ENCODE measurements around the gene TGFBR2.

TGFBR2 gene

DNA sequence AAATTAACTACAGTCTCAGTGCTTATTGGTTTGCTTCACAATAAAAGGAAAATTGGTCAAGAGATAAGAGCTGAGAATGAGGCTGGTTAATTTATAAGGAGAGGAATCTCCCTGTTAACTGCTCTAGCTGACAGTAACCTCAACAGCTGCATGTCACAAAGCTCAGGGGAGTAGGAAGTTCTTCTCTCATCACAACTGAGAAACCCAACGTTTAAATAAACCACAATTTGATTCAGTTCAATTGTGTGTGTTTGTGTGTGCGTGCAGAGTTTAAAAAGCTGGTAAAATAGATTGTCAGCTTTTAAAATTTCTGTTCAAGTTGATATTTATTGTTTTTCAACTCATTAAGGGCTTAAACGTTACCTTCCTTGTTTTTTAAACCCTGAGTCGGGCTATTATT lies 3.5 kb upstream of the TGFBR2 start:
- DNase-seq (ENCODE audit: low read depth in 2 of 2): no peak

GRCh38 chr3:30604093-30604492 lies 2.3 kb upstream of the TGFBR2 start:
- no peak for DNase-seq (ENCODE audit: low read depth in 2 of 2)

DNA sequence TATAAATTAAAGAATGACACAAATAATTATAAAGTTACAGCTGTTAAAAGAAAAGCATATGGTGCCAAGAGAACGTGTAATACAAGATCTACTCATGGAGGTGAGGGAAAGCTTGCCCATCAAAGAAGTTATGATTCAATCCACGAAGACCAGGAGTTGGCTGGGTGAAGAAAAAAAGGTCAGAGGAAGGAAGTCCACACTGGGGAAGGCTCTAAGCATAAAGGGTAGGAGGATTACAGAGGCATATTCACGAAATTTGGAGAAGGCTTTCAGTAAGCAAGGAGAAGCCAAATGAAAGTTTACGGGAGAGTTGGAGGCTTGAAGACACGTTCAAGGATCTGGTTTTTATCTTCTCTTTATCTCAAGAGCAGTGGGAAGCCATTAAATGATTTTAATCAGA lies 1.8 kb upstream of the TGFBR2 start:
- DNase-seq (ENCODE audit: low read depth in 2 of 2): no peak

DNA sequence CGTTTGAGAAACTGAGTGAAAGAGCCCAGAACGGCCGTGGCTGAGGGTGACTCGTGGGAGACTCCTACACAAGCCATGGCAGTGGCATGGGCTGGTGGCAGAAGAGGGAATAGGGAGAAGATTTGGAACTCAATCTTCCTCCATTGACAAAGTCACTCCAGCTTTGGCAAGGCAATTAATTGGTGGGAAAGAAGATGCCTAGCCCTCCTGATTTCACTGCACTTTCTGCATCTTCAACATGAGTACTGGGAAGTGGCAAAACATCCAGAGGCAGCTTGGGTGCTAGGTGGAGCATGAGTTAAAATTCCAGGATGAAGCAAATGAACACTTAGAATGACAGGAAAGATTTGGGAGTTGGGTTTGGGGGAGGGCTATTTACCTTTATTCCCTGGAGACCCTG lies 1.4 kb upstream of the TGFBR2 start:
- no peak for DNase-seq (ENCODE audit: low read depth in 2 of 2)

DNA sequence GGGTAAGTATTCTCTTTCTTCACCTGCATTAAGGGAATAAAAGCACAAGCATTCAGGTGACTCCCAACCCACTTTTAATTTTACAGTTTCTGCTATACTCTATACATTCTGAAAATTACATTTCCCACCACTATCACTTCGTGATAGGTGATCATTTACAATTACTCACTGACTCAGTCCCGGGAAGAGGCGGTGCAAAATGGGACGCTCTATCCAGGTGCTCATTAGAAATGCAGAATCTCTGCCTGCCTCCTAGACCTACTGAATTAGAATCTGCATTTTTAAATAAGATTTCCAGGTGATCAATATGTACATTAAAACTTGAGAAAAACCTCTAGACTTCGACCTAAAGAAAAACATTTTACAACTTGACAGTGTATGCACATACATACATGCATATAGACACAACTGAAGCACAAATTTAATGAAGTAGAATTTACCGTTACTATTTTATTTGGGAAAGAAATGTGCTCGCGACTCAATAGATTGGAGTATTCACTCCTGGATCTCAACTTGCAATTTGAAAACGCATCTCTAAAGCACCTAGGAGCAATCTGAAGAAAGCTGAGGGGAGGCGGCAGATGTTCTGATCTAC lies 598 bp upstream of the TGFBR2 start:
- DNase-seq (ENCODE audit: low read depth in 2 of 2): no peak

DNA sequence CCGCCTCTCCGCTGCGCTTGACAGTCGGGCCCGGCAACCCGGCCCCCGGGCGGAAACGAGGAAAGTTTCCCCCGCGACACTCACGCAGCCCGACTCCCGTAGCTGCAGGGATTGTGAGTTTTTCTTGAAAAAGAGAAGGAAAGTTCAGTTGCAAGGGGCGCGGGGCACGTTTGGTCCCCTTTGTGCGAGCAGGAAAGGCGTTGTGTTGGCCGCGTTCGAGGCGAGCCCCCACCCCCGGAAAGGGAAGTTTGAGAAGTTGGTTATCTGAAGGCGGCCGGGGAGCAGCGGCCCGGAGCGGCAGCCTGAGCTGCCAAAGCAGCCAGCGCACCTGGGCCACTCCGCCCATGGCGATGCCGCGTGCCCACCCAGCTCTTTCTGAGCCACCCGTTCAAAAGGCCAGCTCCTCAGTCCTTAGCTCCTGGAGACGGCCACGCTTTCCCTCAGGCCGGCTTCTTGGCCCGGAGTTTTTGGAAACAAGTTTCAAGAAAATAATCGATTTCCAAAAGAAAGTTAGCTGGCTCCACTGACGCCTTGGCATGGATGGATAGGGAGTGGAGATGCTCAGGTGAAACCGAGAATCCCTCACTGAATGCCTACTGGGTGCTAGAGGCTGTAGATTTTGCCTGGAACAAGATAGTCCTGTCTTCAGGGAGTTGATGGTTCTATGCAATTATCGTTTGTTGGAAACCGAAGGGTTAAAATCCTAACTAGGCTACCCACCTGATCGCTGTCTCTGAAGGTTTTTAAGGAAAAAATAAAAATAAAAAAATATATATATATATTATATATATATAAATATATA lies 832 bp downstream of the TGFBR2 start:
- DNase-seq (ENCODE audit: low read depth in 2 of 2): peak in 1 of 2 donors; percentile 49

GRCh38 chr3:30608598-30608947 lies 2.2 kb downstream of the TGFBR2 start:
- no peak for DNase-seq (ENCODE audit: low read depth in 2 of 2)

DNA sequence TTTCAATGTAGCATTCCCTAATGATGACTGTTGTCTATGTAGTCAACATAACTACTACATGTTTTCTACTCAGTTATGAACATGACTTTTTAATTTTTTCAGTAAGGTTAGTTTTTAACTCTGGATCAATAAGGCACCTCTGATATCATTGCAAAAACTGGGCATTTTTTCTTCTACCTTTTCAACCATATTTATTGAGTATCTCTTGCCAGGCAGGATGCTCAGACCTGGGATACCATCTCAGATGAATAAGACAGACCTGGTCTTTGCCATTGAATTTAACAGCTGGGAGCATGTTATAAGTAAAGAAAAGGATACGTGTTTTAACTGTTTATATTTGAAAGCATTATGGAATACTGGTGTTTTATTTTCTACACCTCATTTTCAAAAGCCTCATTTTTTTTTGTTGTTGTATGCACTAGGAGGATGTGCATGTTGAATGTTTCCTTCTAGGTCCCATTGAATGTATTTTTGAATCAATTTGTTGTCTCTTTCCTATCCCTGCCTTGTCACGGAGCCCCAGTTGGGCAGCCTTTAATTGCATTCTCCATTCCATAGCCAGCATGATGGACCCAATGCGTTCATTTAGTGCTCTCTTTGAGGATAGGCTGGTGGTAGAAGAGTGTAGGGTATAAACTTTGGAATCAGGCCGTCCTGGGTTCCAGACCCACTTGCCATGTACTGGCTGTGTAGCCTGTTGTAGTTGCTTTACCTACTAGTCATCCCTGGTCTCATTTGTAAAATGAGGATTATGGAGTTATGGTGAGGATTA lies 3.7 kb downstream of the TGFBR2 start:
- DNase-seq (ENCODE audit: low read depth in 2 of 2): no peak

DNA sequence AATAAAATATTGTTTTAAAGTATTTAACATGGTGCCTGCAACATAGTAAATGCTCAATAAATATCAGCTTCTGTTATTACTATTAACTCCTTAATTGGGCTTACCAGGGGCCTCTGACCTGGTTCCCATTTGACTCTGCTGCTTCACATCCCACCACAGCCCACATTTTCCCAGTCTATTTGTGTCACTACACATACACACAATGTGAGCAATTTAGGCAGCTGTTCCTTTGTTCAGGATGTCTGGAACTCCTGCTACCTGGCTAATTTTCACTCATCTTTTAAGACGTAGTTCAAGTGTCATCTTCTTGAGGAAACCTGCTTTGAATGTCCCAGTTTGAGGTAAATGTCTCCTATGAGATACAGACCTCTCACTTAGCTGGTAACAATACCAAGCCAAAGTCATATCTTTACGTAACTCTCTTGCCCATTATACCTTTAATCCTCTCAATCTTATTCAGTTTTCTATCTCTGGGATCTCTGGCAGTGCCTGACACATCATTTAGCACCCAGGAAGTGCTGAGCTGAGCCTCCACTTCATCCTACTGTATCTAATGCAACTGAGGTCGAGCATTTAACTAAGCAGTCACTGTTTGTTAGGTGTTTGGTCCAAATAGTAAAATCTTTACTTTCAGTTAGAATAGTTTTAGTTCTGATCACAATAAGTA lies 4.4 kb downstream of the TGFBR2 start:
- no peak for DNase-seq (ENCODE audit: low read depth in 2 of 2)

- no peak for DNase-seq (ENCODE audit: low read depth in 2 of 2)
These were observed 5.4 kb downstream of the TGFBR2 start for GRCh38 chr3:30611613-30612436.

GRCh38 chr3:30612437-30613132 lies 6.2 kb downstream of the TGFBR2 start:
- no peak for DNase-seq (ENCODE audit: low read depth in 2 of 2)

- DNase-seq (ENCODE audit: low read depth in 2 of 2): no peak
These were observed 6.9 kb downstream of the TGFBR2 start for GRCh38 chr3:30613133-30613825.

- DNase-seq (ENCODE audit: low read depth in 2 of 2): no peak
These were observed 8.0 kb downstream of the TGFBR2 start for GRCh38 chr3:30614373-30614772.

DNA sequence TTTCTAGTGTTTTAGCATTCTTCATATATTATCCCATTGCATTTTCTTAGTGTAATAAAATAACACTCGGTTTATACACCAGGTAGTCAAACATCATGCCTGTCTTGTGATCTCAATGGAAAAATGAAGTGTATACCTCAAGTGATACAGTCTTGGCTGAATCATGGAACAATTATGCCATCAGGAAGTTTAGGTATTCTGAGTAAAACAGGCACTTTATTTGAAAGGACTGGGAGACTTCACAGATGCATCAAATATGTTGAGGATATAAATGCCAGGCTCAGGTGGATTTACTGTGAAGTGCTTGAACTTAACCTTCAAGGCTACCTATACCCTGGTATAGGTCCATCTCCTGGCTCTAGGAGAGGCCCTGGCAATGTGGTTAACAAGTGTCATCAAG lies 8.5 kb downstream of the TGFBR2 start:
- no peak for DNase-seq (ENCODE audit: low read depth in 2 of 2)

DNA sequence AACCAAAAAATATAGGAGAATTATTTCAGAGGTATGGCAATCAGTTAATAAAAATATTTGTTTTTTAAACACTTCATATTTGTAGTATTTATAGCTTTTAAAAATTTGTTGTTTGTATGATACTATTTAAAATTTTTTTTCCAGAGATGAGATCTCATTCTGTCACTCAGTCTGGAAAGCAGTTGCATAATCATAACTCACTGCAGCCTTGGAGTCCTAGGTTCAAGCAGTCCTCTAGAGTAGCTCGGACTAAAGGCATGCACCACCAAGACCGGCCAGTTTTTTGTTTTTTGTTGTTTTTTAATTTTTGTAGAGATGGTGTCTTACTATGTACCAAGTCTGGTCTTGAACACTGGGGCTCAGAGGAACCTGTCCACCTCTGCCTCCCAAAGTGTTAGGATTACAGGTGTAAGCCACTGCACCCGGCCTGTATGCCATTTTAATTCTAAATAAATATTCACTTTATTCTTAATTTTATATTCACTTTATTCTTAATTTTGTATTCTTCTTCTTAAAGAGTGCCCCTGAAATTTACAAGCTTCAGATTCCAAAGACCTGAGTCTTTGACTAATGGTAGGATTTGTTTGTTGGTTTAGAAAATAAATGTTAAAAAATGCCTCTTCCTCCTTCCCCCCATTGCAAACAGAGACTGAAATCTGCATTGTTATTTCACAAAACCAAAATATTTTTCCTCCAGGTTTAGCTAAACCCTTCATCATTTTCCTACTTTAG lies 9.4 kb downstream of the TGFBR2 start:
- DNase-seq (ENCODE audit: low read depth in 2 of 2): no peak

- no peak for DNase-seq (ENCODE audit: low read depth in 2 of 2)
These were observed 10.1 kb downstream of the TGFBR2 start for GRCh38 chr3:30616347-30617027.

GRCh38 chr3:30617069-30617468 lies 10.7 kb downstream of the TGFBR2 start:
- DNase-seq (ENCODE audit: low read depth in 2 of 2): no peak

DNA sequence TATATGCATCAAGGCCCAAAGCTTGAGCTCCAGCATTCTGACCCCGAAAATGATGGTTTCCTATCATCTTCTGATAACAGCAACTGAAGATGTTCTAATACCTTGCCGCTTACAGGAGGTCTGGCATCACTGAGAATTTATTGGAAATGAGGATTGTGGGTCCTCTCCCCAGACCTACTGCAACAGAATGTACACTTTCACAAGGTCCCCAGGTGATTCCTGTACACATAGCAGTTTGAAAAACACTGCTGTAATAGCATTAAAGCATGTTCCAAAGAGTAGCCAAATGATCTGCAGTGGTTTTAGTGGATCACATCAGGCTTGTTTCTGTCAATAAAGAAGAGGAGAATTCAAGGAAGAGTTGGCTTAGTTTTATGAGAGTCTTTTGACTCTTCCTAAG lies 11.3 kb downstream of the TGFBR2 start:
- DNase-seq (ENCODE audit: low read depth in 2 of 2): no peak

- no peak for DNase-seq (ENCODE audit: low read depth in 2 of 2)
These were observed 12.1 kb downstream of the TGFBR2 start for GRCh38 chr3:30618526-30618925.

All from stimulated activated CD8-positive, alpha-beta memory T cell treated with anti-CD3 and anti-CD28 coated beads, Interleukin-15, amount 100 ng/mL, for 48 hours (primary cell).